ENCODE measurements around the gene SLC35F6.

SLC35F6 gene

GRCh38 chr2:26764078-26764887 lies at the start of gene SLC35F6:
TSS of gene SLC35F6 (plus strand) at chr2:26764284. CDS start at chr2:26764350, 66 bp downstream.
- peak; percentile 79 for DNase-seq

DNA sequence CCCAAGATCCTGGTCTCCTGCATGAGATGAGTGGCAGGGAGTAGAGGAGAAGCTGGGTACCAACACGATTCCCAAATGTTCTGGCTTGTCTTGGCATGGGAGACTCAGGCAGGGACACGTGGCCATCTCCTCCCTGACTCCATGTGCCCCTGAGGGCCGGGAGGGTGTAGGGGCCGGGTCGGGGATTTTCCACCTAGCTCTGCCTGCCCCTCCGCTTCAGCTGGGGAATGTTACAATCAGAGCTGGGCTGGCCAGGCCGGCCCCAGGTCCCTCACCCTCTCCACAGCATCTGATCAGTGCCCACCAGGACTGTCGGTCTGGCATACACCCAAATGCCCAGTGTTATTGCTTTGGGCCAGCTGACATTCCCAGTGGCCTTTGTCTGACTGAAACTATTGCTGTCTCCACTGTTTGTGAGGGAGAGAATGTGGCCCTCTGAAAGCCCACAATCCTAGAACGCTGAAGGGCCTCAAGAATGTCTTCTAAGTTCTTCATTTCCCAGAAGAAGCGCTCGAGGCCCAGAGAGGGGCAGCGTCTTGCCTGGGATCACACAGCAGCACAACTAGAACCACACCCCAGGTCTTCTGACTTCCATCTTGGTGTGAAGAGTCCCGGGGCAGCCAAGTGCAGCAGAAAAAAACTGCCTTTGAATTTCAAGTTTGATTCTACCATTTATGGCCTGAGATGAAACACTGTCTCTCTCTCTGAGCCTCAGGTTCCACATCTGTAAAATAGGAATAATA lies 48.4 kb upstream of the SLC35F6 start:
- no peak for DNase-seq

DNA sequence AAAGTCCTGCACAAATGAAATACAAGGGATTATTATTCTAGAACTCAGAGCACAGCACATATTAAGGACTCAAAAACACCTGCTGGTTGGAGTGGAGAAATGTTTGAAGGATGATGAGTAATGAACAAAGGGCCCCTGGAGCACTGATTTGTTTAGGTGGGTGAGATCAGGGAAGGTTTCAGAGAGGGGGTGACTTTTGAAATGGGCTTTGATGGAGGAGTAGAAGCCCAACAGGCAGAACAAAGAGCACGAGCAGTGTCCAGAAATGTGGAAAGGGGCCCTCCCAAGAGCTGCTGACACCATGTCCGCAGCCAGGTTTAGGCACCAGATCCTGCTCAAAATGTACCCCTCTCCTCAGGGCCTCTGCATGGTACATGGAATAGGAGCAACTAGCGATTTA lies 47.7 kb upstream of the SLC35F6 start:
- no peak for DNase-seq

GRCh38 chr2:26716769-26717168 lies 47.3 kb upstream of the SLC35F6 start:
- DNase-seq, result no peak

DNA sequence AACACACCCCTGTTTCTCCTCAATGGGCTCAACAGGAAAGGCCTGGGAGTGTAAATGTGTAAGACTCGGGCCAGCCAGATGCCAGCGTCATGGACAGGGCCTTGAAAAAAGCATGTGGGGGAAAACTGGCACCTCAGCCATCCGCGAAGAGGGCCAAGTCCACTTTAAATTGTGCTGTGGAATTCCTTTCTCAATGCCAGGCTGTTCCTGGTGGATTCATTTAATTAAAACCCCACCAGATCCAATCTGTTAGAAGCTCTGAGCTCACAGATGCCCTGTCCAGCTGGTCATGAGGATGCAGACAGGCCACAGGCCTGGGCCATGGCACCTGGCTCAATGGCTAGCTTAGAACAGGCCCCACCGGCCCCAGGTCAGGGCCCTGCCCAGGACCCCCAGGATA lies 46.7 kb upstream of the SLC35F6 start:
- DNase-seq, result no peak

- DNase-seq, result no peak
Measured at GRCh38 chr2:26718949-26719686, 45.0 kb upstream of the SLC35F6 start.

DNA sequence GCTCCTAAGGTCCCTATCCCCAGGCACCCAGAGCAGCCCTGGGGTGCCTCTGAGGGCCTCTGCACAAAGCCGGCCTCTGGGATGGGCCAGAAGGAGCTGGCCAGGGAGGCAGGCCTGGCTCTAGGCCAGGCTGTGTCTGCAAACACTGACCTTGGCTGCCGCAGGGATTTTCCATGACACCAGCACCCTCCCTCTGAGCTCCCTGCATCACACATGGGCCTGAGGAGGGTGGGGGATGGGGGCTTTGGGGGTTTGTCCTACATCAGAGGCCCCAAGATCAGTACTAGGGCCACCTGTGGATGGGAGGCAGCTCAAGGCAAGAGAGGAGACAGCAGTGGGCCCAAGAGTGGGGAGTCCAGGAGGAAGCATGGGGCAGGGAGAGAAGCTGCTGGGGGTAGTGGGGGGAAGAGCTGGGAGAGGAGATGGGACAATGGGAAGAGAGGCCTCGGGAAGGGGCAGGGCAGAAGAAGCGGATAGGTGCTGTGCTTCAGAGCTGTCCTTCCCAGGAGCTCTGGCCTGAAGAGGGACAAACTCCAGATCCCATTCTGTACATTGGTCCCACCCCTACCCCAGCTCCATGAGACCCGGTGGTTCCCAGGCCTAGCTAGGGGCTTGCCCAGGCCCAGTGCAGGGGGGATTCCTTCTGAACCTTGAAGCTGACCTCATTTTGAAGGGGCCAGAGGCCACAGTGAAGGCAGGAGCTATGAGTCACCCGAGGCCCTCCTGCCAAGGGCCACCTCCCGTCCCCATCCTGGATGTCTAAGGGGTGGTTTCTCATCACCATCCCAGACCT lies 43.6 kb upstream of the SLC35F6 start:
- no peak for DNase-seq

DNA sequence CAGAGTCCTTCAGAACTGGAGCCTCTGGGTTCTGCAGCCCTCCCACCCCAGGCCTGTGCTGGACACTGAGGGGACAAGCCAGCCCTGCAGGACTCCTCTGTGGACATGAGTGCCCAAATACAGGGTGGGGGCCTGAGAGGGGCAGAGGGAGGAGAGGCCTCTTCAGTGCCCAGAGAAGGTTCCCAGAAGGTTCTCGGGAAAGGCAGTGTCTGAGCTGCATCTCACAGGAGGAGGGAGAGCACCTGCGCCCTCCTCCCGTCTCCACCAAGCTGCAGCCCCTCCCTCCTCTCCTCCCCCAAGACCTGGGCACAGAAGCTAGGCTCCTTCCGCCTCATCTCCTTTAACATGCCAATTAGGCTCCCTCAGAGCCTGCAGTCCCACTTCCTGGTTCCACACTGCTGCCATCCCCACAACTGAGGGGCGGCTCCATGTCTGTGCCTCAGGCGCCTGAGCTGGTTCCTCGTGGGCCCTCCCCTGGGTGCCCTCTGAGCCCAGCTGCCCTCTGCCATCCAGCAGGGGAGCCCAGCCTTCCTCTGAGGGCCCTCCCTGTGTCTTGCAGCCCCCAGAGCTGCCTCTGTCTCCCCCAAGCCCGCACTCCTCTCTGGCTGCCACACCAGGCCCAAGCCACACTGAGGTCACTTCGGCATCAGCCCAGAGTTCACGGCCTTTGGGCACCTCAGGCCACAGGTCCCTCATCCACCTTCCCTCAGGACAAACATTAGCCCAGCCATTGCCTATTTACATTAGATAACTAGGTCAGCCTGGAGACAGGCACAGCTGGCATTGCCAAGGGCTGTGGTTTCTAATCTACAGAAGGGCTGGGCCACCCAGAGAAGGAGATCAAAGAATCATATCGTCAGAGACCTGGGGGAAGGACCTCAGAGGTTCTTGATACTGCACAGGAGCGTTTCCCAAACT lies 42.7 kb upstream of the SLC35F6 start:
- no peak for DNase-seq

DNA sequence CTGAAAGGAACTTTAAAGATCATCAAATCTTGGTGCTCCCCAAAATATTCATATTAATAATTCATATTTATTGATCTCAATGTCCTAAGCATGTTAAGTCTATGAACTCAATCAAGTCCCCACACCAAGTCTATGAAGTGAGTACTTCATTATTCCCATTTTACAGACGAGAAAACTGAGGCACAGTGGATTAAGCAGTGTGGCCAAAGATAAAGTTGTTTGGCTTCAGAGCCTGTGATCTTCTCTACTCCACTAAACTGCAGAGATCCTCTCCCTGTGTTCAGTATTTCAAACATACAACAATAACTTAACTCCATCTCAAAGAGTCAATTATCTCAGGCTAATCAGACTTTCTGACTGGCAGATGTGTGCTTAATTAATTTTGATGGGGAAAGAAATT lies 41.8 kb upstream of the SLC35F6 start:
- DNase-seq, result no peak

GRCh38 chr2:26722911-26723310 lies 41.2 kb upstream of the SLC35F6 start:
- DNase-seq, result no peak

- no peak for DNase-seq
Measured at GRCh38 chr2:26723475-26723874, 40.6 kb upstream of the SLC35F6 start.

- DNase-seq, result no peak
Measured at GRCh38 chr2:26723991-26724750, 39.9 kb upstream of the SLC35F6 start.

- DNase-seq, result no peak
Measured at GRCh38 chr2:26724784-26725520, 39.1 kb upstream of the SLC35F6 start.

- no peak for DNase-seq
Measured at GRCh38 chr2:26725521-26725820, 38.6 kb upstream of the SLC35F6 start.

DNA sequence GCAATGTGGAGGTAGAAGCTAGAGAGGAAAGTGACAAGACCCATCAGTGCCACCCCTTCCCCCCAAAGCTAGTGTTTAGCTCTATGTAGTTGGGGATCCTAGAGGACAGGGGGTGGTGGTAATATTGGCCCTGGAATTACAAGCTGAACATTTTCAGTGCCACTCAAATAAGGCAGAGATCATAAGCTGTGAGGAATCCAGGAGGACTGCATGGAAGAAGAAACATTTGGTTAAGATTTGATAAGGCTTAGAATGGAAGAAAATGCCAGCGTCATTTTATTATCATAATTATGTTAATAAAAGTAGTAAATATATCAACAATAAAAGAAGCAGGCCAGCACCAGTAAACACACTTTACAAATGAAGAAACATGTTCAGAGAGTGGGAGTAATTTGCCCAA lies 37.9 kb upstream of the SLC35F6 start:
- DNase-seq, result no peak

DNA sequence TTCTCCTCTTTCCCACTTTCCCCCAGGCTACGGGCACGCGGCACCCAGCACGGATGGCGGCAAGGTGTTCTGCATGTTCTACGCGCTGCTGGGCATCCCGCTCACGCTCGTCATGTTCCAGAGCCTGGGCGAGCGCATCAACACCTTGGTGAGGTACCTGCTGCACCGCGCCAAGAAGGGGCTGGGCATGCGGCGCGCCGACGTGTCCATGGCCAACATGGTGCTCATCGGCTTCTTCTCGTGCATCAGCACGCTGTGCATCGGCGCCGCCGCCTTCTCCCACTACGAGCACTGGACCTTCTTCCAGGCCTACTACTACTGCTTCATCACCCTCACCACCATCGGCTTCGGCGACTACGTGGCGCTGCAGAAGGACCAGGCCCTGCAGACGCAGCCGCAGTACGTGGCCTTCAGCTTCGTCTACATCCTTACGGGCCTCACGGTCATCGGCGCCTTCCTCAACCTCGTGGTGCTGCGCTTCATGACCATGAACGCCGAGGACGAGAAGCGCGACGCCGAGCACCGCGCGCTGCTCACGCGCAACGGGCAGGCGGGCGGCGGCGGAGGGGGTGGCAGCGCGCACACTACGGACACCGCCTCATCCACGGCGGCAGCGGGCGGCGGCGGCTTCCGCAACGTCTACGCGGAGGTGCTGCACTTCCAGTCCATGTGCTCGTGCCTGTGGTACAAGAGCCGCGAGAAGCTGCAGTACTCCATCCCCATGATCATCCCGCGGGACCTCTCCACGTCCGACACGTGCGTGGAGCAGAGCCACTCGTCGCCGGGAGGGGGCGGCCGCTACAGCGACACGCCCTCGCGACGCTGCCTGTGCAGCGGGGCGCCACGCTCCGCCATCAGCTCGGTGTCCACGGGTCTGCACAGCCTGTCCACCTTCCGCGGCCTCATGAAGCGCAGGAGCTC lies 36.2 kb upstream of the SLC35F6 start:
- no peak for DNase-seq

- no peak for DNase-seq
Measured at GRCh38 chr2:26729311-26729710, 34.8 kb upstream of the SLC35F6 start.

- no peak for DNase-seq
Measured at GRCh38 chr2:26730549-26731344, 33.3 kb upstream of the SLC35F6 start.

Measured in activated effector memory CD4-positive, alpha-beta T cell treated with Interleukin-2 at 50 U/mL for 16 hours (primary cell).